ELF-1 (cell line): ENCODE data around the gene PES1.
"Not testable (repeated sequence)": the region's sequence is repeated elsewhere in the genome, so short reads cannot be mapped to it uniquely, and the experiment has no call there.

Source experiments
- DNase-seq: peaks from one replicate; pipeline ENCODE4 v3.0.0-alpha.2; 2016; ENCODE audit warnings: low read depth, low spot score

Gene PES1

GRCh38 chr22:30591588-30592359 lies at the start of gene PES1:
TSS of gene PES1 (minus strand) at chr22:30591910. CDS start at chr22:30591833, 77 bp downstream.
- peak; percentile 99 for DNase-seq

- DNase-seq: no peak
These were observed 49.2 kb upstream of the PES1 start for GRCh38 chr22:30640839-30641430.

GRCh38 chr22:30640361-30640760 lies 48.7 kb upstream of the PES1 start:
- no peak for DNase-seq

DNA sequence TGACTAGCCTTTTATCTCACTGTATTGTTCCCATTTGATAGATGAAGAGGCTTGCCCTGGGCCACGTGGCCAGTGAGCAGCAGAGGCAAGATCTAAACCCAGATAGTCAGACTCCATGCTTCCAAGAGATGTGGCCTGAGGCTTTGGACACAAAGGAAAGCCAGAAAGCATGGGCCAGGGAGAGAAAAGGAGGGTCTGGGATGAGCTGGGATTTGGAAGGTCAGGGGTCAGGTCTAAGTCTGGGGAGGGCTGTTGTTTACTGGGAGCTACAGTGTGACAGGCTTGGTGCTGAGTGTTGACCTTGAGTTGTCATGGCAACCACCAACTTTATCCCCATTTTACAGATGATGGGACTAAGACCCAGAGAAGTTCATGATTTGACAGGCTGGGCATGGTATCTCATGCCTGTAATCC lies 46.0 kb upstream of the PES1 start:
- peak; percentile 93 for DNase-seq

DNA sequence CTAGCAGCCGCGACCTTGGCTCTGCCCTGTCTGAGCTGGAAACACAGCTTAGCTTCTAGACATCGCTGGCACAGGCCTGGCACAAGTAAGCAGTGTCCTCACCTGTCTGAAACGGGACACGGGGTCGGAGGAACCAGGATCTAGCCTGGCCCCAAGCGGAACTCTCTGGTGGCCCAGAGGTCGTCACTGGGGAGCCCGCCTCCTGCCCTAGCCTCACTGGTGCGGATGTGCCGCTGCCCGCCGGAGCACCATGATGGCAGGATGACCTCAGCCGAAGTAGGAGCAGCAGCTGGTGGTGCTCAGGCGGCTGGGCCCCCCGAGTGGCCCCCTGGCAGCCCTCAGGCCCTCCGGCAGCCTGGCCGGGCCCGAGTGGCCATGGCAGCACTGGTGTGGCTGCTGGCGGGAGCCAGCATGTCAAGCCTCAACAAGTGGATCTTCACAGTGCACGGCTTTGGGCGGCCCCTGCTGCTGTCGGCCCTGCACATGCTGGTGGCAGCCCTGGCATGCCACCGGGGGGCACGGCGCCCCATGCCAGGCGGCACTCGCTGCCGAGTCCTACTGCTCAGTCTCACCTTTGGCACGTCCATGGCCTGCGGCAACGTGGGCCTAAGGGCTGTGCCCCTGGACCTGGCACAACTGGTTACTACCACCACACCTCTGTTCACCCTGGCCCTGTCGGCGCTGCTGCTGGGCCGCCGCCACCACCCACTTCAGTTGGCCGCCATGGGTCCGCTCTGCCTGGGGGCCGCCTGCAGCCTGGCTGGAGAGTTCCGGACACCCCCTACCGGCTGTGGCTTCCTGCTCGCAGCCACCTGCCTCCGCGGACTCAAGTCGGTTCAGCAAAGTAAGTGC lies 44.7 kb upstream of the PES1 start:
- DNase-seq: peak; percentile 68

- DNase-seq: peak; percentile 92
These were observed 43.8 kb upstream of the PES1 start, which contains the start of gene SLC35E4 for GRCh38 chr22:30635273-30636225. TSS of gene SLC35E4 (plus strand) at chr22:30635781. CDS start at chr22:30636451, 670 bp downstream.

DNA sequence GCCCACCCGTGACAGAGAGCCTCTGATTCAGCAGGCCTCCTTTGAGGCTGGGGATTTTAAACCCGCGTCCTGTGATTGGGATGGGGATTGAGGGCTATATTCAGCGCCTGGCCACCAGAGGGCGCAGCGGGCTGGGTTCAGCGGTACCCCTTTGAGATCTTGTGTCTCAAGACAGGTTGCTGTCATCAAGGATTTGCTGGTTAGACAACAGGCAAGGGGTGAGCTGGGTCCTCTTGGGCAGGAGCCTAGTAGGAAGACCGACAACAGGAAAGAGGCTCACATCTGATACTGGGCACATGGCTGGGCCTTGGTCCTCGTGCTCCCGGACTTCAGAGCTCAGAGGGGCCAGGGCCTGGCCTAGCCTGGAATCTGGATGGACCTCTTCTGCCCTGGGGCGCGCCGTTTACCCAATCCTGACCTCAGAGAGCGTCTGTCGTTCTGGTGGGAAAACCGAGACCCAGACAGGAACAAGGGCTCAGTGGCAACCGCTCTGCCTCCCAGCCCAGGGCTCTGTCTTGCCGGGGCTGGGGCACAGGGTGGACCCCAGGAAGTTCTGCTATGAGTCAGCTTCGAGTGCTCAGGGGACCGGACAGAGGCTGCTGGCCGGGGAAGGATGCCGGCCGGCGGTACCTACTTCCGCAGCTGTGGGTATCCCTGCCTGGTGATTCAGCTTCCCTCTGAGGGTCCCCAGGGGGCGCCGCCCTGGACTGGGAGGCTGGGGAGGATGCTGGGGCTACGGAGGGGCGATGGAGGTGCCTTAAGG lies 42.9 kb upstream of the PES1 start:
- DNase-seq: peak; percentile 91

GRCh38 chr22:30631469-30631868 lies 39.8 kb upstream of the PES1 start:
- not testable (repeated sequence) for DNase-seq

DNA sequence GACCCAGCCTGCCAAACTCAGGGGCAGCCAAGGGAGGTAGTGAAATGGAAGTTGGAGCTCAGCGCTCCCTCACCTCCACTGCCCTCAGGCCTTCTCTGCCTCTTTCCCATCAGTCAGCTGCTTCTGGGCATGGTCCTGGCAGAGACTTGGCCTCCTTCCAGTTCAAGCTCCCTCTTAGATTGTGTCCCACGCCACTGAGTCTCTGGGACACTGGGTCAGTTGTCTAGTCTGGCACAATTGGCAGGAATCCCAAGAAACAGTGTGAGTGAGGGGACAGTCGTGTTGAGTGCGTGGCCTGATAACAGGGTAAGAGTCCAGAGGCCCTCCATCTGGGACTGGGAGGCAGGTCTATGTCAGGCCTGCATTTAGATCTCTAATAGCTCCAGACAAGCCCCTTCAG lies 36.8 kb upstream of the PES1 start:
- no peak for DNase-seq

GRCh38 chr22:30627471-30627870 lies 35.8 kb upstream of the PES1 start:
- DNase-seq: no peak

DNA sequence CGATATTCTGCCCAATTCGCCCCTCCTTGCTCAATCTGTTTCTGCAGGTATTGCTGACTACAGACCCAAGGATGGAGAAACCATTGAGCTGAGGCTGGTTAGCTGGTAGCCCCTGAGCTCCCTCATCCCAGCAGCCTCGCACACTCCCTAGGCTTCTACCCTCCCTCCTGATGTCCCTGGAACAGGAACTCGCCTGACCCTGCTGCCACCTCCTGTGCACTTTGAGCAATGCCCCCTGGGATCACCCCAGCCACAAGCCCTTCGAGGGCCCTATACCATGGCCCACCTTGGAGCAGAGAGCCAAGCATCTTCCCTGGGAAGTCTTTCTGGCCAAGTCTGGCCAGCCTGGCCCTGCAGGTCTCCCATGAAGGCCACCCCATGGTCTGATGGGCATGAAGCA lies 34.7 kb upstream of the PES1 start:
- DNase-seq: no peak

DNA sequence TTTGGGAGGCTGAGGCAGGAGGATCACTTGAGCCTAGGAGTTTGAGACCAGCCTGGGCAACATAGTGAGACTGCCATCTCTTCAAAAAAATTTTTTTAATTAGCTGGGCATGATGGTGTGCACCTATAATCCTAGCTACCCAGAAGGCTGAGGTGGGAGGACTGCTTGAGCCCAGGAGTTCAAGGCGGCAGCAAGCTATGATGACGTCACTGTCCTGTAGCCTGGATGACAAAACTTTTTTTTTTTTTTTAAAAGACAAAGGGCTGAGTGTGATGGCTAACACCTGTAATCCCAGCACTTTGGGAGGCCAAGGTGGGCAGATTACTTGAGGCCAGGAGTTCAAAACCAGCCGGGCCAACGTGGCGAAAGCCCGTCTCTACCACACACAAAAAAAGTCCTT lies 28.2 kb upstream of the PES1 start:
- DNase-seq: not testable (repeated sequence)

DNA sequence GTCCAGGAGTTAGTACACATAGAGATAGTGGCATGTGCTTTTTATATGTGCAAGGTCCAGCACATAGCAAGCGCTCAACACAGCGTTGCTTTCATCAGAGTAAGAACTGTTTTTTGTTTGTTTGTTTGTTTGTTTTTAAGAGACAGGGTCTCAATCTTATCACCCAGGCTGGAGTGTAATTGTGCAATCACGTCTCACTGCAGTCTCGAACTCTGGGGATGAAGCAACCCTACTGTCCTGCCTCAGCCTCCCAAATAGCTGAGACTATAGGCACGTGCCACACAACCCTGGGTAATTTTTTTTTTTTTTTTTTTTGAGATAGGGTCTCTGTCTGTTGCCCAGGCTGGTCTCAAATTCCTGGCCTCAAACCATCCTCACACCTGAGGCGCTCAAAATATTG lies 26.1 kb upstream of the PES1 start:
- DNase-seq: no peak

DNA sequence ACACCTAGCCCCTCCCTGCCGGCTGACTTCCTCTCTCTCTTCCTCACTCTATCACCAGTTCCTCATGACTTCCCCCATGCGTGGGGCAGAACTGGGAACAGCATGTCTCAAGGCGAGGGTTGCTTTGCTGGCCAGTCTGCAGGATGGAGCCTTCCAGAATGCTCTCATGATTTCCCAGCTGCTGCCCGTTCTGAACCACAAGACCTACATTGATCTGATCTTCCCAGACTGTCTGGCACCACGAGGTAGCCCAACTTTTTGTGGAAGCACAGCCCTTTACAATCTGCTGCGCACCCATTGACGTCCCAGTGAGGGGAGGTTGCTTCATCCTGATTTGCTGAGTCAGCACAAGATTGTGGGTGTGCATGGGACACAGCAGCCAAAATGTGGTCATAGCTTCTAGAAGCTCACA lies 23.8 kb upstream of the PES1 start:
- DNase-seq: no peak

GRCh38 chr22:30614879-30615278 lies 23.2 kb upstream of the PES1 start:
- DNase-seq: no peak

- DNase-seq: no peak
These were observed 22.6 kb upstream of the PES1 start for GRCh38 chr22:30614268-30614667.

- DNase-seq: no peak
These were observed 21.1 kb upstream of the PES1 start for GRCh38 chr22:30612789-30613188.

DNA sequence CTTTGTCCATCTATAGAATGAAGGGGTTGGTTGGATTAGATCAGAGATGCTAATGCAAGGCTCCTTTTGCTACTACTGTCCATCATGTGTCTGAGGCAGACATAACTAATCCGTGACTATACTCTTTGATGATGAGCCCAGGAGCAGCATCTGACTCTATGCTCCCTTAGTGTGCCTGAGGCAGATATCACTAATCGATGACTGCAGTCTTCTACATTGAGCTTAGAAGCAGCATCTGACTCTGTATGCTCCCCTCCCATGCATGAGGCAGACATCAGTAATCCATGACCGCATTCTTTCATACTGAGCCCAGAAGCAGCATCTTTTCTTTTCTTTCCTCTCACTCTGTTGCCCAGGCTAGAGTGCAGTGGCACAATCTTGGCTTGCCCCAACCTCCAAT lies 19.5 kb upstream of the PES1 start:
- DNase-seq: no peak

GRCh38 chr22:30610299-30610698 lies 18.6 kb upstream of the PES1 start:
- DNase-seq: no peak
